Neural cell (in vitro differentiated cells): ENCODE results near the gene BNC2. TPM values are rescaled to one million over a fixed set of nuclear protein-coding genes. Genes with fewer than 3 reads are reported as not detected.

Source experiments
- H2AFZ ChIP-seq: fragments of 200-600, 300-800 bp; sonication (generic), shearing (Covaris generic); 2 replicates; pipeline ENCODE4 v1.6.0; 2014; ENCODE audit warnings: low read depth, mild to moderate bottlenecking, antibody characterized with exemption, low read length, moderate library complexity
- H3F3A ChIP-seq: fragments of 200-600 bp; shearing (Covaris generic); 2 replicates; pipeline ENCODE4 v1.6.1; 2016; ENCODE audit warnings: mild to moderate bottlenecking, moderate library complexity, mixed read lengths, antibody characterized with exemption, low read length; ENCODE audit not compliant: insufficient read depth, poor library complexity, severe bottlenecking
- H3K27ac ChIP-seq: fragments of 200-600, 300-800 bp; sonication (generic), shearing (Covaris generic); 2 replicates; pipeline ENCODE4 v1.5.1; 2014; ENCODE audit warnings: mild to moderate bottlenecking, low read length, moderate library complexity
- H3K27me3 ChIP-seq: fragments of 300-800, 200-600 bp; sonication (generic), shearing (Covaris generic); 2 replicates; pipeline ENCODE4 v1.6.0; 2014; ENCODE audit warnings: mild to moderate bottlenecking, low read depth, low read length, moderate library complexity; ENCODE audit not compliant: insufficient read depth
- H3K36me3 ChIP-seq: fragments of 300-800, 200-600 bp; sonication (generic), shearing (Covaris generic); 2 replicates; pipeline ENCODE4 v1.5.1; 2014; ENCODE audit warnings: mild to moderate bottlenecking, antibody characterized with exemption, low read length, moderate library complexity; ENCODE audit not compliant: insufficient read depth
- H3K4me2 ChIP-seq: fragments of 300-800, 200-600 bp; sonication (generic), shearing (Covaris generic); 2 replicates; pipeline ENCODE4 v1.6.0; 2014; ENCODE audit warnings: mild to moderate bottlenecking, low read length
- H3K4me3 ChIP-seq: fragments of 300-800, 200-600 bp; sonication (generic), shearing (Covaris generic); 2 replicates; pipeline ENCODE4 v1.5.1; 2014; ENCODE audit warnings: mild to moderate bottlenecking, low read length, moderate library complexity
- H3K79me2 ChIP-seq: fragments of 200-600 bp; shearing (Covaris generic); replicated peaks from 2 replicates; pipeline ENCODE4 v1.6.0; 2014; ENCODE audit warnings: mild to moderate bottlenecking, low read length, moderate library complexity; ENCODE audit not compliant: insufficient read depth
- H3K9ac ChIP-seq: fragments of 300-800, 200-600 bp; sonication (generic), shearing (Covaris generic); 2 replicates; pipeline ENCODE4 v1.6.1; 2016; ENCODE audit warnings: mild to moderate bottlenecking, low read length, mixed read lengths
- H3K9me2 ChIP-seq: fragments of 200-600 bp; shearing (Covaris generic); 2 replicates; pipeline ENCODE4 v1.6.1; 2016; ENCODE audit warnings: mild to moderate bottlenecking, low read length, mixed read lengths; ENCODE audit not compliant: insufficient read depth
- H3K9me3 ChIP-seq: fragments of 200-600, 300-800 bp; sonication (generic), shearing (Covaris generic); 2 replicates; pipeline ENCODE4 v1.6.1; 2016; ENCODE audit warnings: mild to moderate bottlenecking, mixed run types, low read length, moderate library complexity, mixed read lengths
- H4K20me1 ChIP-seq: fragments of 200-600 bp; shearing (Covaris generic); 2 replicates; pipeline ENCODE4 v1.6.1; 2016; ENCODE audit warnings: mild to moderate bottlenecking, mixed run types; ENCODE audit not compliant: insufficient read depth
- CTCF ChIP-seq: fragments of 450-650 bp; IDR thresholded peaks from 2 replicates; pipeline ENCODE4 v1.5.1; 2014; ENCODE audit warnings: antibody characterized with exemption, mild to moderate bottlenecking, moderate library complexity; ENCODE audit not compliant: poor library complexity, severe bottlenecking
- EP300 ChIP-seq: fragments of 450-650 bp; conservative IDR thresholded peaks from 2 replicates; pipeline ENCODE4 v1.6.1; 2014; ENCODE audit warnings: antibody characterized with exemption, mild to moderate bottlenecking, moderate library complexity; ENCODE audit not compliant: poor library complexity, severe bottlenecking
- EZH2 ChIP-seq: fragments of 200-600, 300-800 bp; shearing (Covaris generic), sonication (generic); IDR thresholded peaks from 2 replicates; pipeline ENCODE4 v1.6.1; 2014; ENCODE audit warnings: antibody characterized with exemption, low read length, borderline replicate concordance, mild to moderate bottlenecking; ENCODE audit not compliant: insufficient read depth, poor library complexity, severe bottlenecking
- MXI1 ChIP-seq: fragments of 450-650 bp; conservative IDR thresholded peaks from 2 replicates; pipeline ENCODE4 v1.6.1; 2014; ENCODE audit warnings: antibody characterized with exemption, mild to moderate bottlenecking; ENCODE audit not compliant: poor library complexity, severe bottlenecking
- POLR2AphosphoS5 ChIP-seq: IDR thresholded peaks from 2 replicates; pipeline ENCODE4 v1.6.1; 2012
- RAD21 ChIP-seq: fragments of 450-650 bp; conservative IDR thresholded peaks from 2 replicates; pipeline ENCODE4 v1.6.1; 2014; ENCODE audit warnings: antibody characterized with exemption, mild to moderate bottlenecking, moderate library complexity
- REST ChIP-seq: IDR thresholded peaks from 2 replicates; pipeline ENCODE4 v1.6.1; 2012; ENCODE audit warnings: borderline replicate concordance
- SMC3 ChIP-seq: fragments of 450-650 bp; conservative IDR thresholded peaks from 2 replicates; pipeline ENCODE4 v1.6.1; 2014; ENCODE audit warnings: antibody characterized with exemption, mild to moderate bottlenecking, moderate library complexity; ENCODE audit not compliant: poor library complexity
- TAF1 ChIP-seq: IDR thresholded peaks from 2 replicates; pipeline ENCODE4 v1.6.1; 2012; ENCODE audit warnings: low read depth
- polyA plus RNA-seq: library from polyadenylated mRNA; depleted of rRNA; stranded (reverse); fragments of >200 nt; gene quantifications from 2 replicates; pipeline ENCODE4 v1.2.3, GENCODE V29; 2014

BNC2 gene
- polyA plus RNA-seq, 1 donor from 2014 or later, result 1.3 TPM

GRCh38 chr9:16680975-16681651, 189.4 kb downstream of the BNC2 start:
- Histone ChIP-seq H3K9ac (no peak overlapping the region), H2AFZ (no peak overlapping the region), H3F3A (no peaks in the 10 kb centered on the region), H3K27ac (no peak overlapping the region), H3K27me3 (no peaks in the 10 kb centered on the region), H3K79me2 (no peaks in the 10 kb centered on the region), H3K36me3 (no peaks in the 10 kb centered on the region), H3K4me2 (no peak overlapping the region), H4K20me1 (no peaks in the 10 kb centered on the region), H3K9me2 (no peaks in the 10 kb centered on the region), H3K9me3 (no peaks in the 10 kb centered on the region), H3K4me3 (no peak overlapping the region)
- TF ChIP-seq REST (no peak), SMC3 (no peak), TAF1 (no peak), EZH2 (no peak), CTCF (no peak), POLR2AphosphoS5 (no peak), EP300 (no peak), RAD21 (no peak), MXI1 (no peak)

- Histone ChIP-seq H3K4me2 (no peak overlapping the region), H3K9ac (no peak overlapping the region)
These were observed 189.9 kb downstream of the BNC2 start for GRCh38 chr9:16680541-16680940.

More at GRCh38 chr9:16680541-16680940, 189.9 kb downstream of the BNC2 start:
- Histone ChIP-seq H3K36me3 (no peaks in the 10 kb centered on the region), H3K27ac (no peak overlapping the region), H3K79me2 (no peaks in the 10 kb centered on the region), H3F3A (no peaks in the 10 kb centered on the region), H4K20me1 (no peaks in the 10 kb centered on the region), H3K27me3 (no peaks in the 10 kb centered on the region), H2AFZ (no peak overlapping the region), H3K4me3 (no peak overlapping the region), H3K9me2 (no peaks in the 10 kb centered on the region), H3K9me3 (no peaks in the 10 kb centered on the region)
- TF ChIP-seq REST (no peak), TAF1 (no peak), EZH2 (no peak), MXI1 (no peak), SMC3 (no peak), CTCF (no peak), RAD21 (no peak), EP300 (no peak), POLR2AphosphoS5 (no peak)
